Omental fat pad (tissue), 4 donors: ENCODE measurements around the gene PRICKLE1. TPM values are rescaled to one million over a fixed set of nuclear protein-coding genes. Genes with fewer than 3 reads are reported as not detected.

Source experiments
- ATAC-seq: fragments of 150-250 bp; one replicate; pipeline ENCODE4 v1.9.1; 2016; ENCODE audit warnings: mild to moderate bottlenecking, moderate library complexity; ENCODE audit not compliant: low FRiP score
- DNase-seq: peaks from one replicate; pipeline ENCODE4 v3.0.0-alpha.2; 2019; ENCODE audit warnings: low spot score
- CTCF ChIP-seq, 3 donors: fragments of 450-650 bp; IDR thresholded peaks; one replicate each; pipeline ENCODE4 v1.5.1; 2016 to 2017; ENCODE audit warnings: antibody characterized with exemption in 3 of 3, mild to moderate bottlenecking in 3 of 3, moderate library complexity in 2 of 3
- total RNA-seq, 4 donors: library from RNA; depleted of rRNA; stranded (reverse); fragments of >200 nt; gene quantifications; one replicate each; pipeline ENCODE4 v1.1.0, GENCODE V29; 2016

The PRICKLE1 gene
- total RNA-seq, result 10 to 100 TPM in 1 of 4 donors, 1 to 10 TPM in 3; 7.2 to 10.9 (median 9.3) TPM

GRCh38 chr12:42589465-42590329, at the start of gene PRICKLE1:
Gene PRICKLE1, minus strand, starts transcription at chr12:42589746. Its CDS starts 117,230 bp downstream, at chr12:42472516.
- DNase-seq, result no peak
- ATAC-seq, result peak; percentile 79
- TF ChIP-seq CTCF (IDR thresholded peaks at IDR 0.05), result no peak

- no peak for DNase-seq
- TF ChIP-seq CTCF (IDR thresholded peaks at IDR 0.05), result no peak
- no peak for ATAC-seq
Observed at GRCh38 chr12:42638697-42639096, 49.2 kb upstream of the PRICKLE1 start.

- DNase-seq, result no peak
- no peak for TF ChIP-seq CTCF (IDR thresholded peaks at IDR 0.05)
- no peak for ATAC-seq
Observed at GRCh38 chr12:42638011-42638410, 48.5 kb upstream of the PRICKLE1 start.

- TF ChIP-seq CTCF (IDR thresholded peaks at IDR 0.05), result no peak
- ATAC-seq, result no peak
- DNase-seq, result no peak
Observed at GRCh38 chr12:42636993-42637392, 47.4 kb upstream of the PRICKLE1 start.

GRCh38 chr12:42633594-42633993, 44.0 kb upstream of the PRICKLE1 start:
- TF ChIP-seq CTCF (IDR thresholded peaks at IDR 0.05), result no peak
- ATAC-seq (no peak), DNase-seq (no peak)

- ATAC-seq, result no peak
- TF ChIP-seq CTCF (IDR thresholded peaks at IDR 0.05), result no peak
- no peak for DNase-seq
Observed at GRCh38 chr12:42631513-42631912, 42.0 kb upstream of the PRICKLE1 start.

- TF ChIP-seq CTCF (IDR thresholded peaks at IDR 0.05), result no peak
- DNase-seq, result no peak
Observed at GRCh38 chr12:42630314-42630713, 40.8 kb upstream of the PRICKLE1 start.

More at GRCh38 chr12:42630314-42630713, 40.8 kb upstream of the PRICKLE1 start:
- ATAC-seq, result no peak
